ENCODE data around the gene ZCCHC13. TPM values are rescaled to one million over a fixed set of nuclear protein-coding genes. Genes with fewer than 3 reads are reported as not detected.
A peak's percentile ranks its signal among the peaks of the same experiment; 100 is the strongest.
"Not testable (repeated sequence)": the region's sequence is repeated elsewhere in the genome, so short reads cannot be mapped to it uniquely, and the experiment has no call there.

Gene ZCCHC13
- total RNA-seq, 1 experiment from 2014 or later, result not detected

- no peak for DNase-seq (ENCODE audit: low read depth)
Observed at GRCh38 chrX:74321191-74321590, 17.2 kb downstream of the ZCCHC13 start.

GRCh38 chrX:74324131-74324530 lies 20.2 kb downstream of the ZCCHC13 start:
- DNase-seq (ENCODE audit: low read depth), result no peak

GRCh38 chrX:74325130-74326059 lies 21.4 kb downstream of the ZCCHC13 start:
- no peak for DNase-seq (ENCODE audit: low read depth)

GRCh38 chrX:74338852-74339251 lies 34.9 kb downstream of the ZCCHC13 start:
- no peak for DNase-seq (ENCODE audit: low read depth)

- no peak for DNase-seq (ENCODE audit: low read depth)
Observed at GRCh38 chrX:74340051-74340450, 36.1 kb downstream of the ZCCHC13 start.

GRCh38 chrX:74342211-74342610 lies 38.2 kb downstream of the ZCCHC13 start:
- not testable (repeated sequence) for DNase-seq (ENCODE audit: low read depth)

- DNase-seq (ENCODE audit: low read depth), result peak; percentile 98
Observed at GRCh38 chrX:74343343-74344279, 39.6 kb downstream of the ZCCHC13 start.

- no peak for DNase-seq (ENCODE audit: low read depth)
Observed at GRCh38 chrX:74344280-74344622, 40.3 kb downstream of the ZCCHC13 start.

GRCh38 chrX:74346088-74346487 lies 42.1 kb downstream of the ZCCHC13 start:
- no peak for DNase-seq (ENCODE audit: low read depth)

GRCh38 chrX:74349387-74349786 lies 45.4 kb downstream of the ZCCHC13 start:
- peak; percentile 80 for DNase-seq (ENCODE audit: low read depth)

- DNase-seq (ENCODE audit: low read depth), result peak; percentile 59
Observed at GRCh38 chrX:74351760-74352159, 47.8 kb downstream of the ZCCHC13 start.

- no peak for DNase-seq (ENCODE audit: low read depth)
Observed at GRCh38 chrX:74353984-74354383, 50.0 kb downstream of the ZCCHC13 start.

Other genes with a start within 250 kb of the ZCCHC13 start
- 56.5 and 78.7 TPM in 2 replicates for gene SLC16A2, start 117.3 kb downstream of the ZCCHC13 start, total RNA-seq (2014; rRNA removed; shearing (Covaris generic))